ENCODE measurements around the gene NSUN4. TPM values are rescaled to one million over a fixed set of nuclear protein-coding genes. Genes with fewer than 3 reads are reported as not detected.

The NSUN4 gene
- total and polyA plus RNA-seq, 10 of the 15 experiments (the other 5 are each of a cell fraction or from before 2014, with no cell fraction given) = 22.1 to 80.2 (median 29.6) TPM

DNA sequence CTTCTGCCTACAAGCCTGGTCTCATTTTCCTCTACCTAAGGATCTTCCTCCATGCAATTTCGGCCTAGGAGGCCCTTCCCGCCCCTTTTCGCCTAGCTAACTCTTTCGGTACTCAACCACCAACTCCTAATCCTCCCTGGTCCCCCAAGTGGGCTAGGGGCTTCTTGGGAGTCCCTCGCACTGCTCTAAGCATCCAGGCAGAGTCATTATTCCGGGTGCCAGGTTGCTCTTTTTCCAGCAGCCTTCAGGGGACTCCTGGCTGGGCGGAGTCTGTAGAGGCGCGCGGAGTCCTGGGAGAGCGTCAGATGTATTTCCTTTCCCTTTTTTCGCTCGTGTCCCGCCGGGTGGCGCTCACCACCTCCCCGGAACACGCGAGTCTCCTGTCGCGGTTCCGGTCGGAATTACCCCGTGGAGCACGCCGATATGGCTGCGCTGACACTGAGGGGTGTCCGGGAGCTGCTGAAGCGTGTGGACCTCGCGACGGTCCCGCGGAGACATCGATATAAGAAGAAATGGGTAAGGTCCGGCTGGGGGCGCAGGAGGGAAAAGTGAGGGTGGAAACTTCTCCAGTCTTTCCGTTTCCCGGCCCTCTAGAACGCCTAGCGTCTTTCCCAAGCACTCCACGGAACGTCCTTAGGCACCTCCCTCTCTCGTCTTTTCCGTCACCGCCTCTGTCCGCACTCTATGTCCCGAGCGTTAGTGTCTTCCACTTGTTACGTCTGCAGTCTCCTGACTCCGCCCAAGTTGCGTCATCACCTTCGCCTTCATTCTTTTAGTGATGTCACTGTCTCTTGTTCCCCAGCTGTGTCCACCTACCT, at the start of gene NSUN4 (continued):
- TF ChIP-seq ZBTB40 (IDR thresholded peaks at IDR 0.05; ENCODE audit: borderline replicate concordance) = peak; percentile 88
- no peak for TF ChIP-seq SREBF1 (IDR thresholded peaks at IDR 0.05; ENCODE audit: low read length)
- TF ChIP-seq IRF4 (IDR thresholded peaks at IDR 0.05; ENCODE audit: low read depth, low read length) = no peak
- peak in 1 of 2 experiments; percentile 60; a peak in 1 of 4 replicates for TF ChIP-seq SRF (IDR thresholded peaks at IDR 0.05; ENCODE audit: low read depth in 2 of 2, low read length in 2 of 2)

- SMC1A ChIA-PET (ENCODE audit: uncharacterized antibody, unreplicated experiment) = no interaction called here
- Histone ChIP-seq H3K36me3 (ENCODE audit: control insufficient read depth in 2 of 2, insufficient read depth in 2 of 2, low read length in 1 of 2) (peaks cover 6 to 33% of the 10 kb centered on the region in 2 experiments), H3K4me1 (ENCODE audit: control insufficient read depth, insufficient read depth, low read length) (no peaks in the 10 kb centered on the region), H3K4me2 (ENCODE audit: control insufficient read depth, insufficient read depth) (no peak overlapping the region), H3K79me2 (ENCODE audit: control insufficient read depth, insufficient read depth, low read length) (peaks cover 16% of the 10 kb centered on the region), H4K20me1 (ENCODE audit: control insufficient read depth, insufficient read depth) (no peaks in the 10 kb centered on the region), H3K27me3 (replicated peaks in 1 of 2; ENCODE audit: control insufficient read depth in 2 of 2, insufficient read depth in 2 of 2, low read length in 1 of 2) (no peaks in the 10 kb centered on the region), H2AFZ (ENCODE audit: control insufficient read depth, low read depth, low read length) (no peak overlapping the region), H3K9ac (ENCODE audit: control insufficient read depth, insufficient read depth, low read length) (no peak overlapping the region), H3K9me3 (replicated peaks; ENCODE audit: control insufficient read depth, insufficient read depth, low read length) (no peaks in the 10 kb centered on the region), H3K4me3 (no peak overlapping the region), H3K27ac (ENCODE audit: control insufficient read depth, insufficient read depth) (no peak overlapping the region)
- FAIRE-seq (no peak), ATAC-seq (no peak), DNase-seq (ENCODE audit: low read depth, low spot score) (no peak)
- intact Hi-C loops (cut with micrococcal nuclease; ENCODE audit: unreplicated experiment) = no loop called here
- POLR2A ChIA-PET = interaction anchor here (0.6 to 1.8 kb wide), 2 partner anchors 9 to 10 kb away, joined by 5 to 12 read pairs; no protein-coding TSS in a partner anchor
- CTCF ChIA-PET = interaction anchor here (1.0 to 6.2 kb wide), 4 partner anchors 38 to 72 kb away, joined by 3 to 49 read pairs (median 4); no protein-coding TSS in a partner anchor
- no TSS peak for BruUV-seq (replicated peaks)
- WGBS (ENCODE audit: insufficient coverage, insufficient replicate concordance, low lambda C conversion rate, missing lambda C conversion rate) = 100% methylated on average over 2 of the region's 2 CpGs
- in situ Hi-C loops (cut with MboI) = no loop called here
- RAD21 ChIA-PET (ENCODE audit: unreplicated experiment) = interaction anchor here (1.4 kb wide), 1 partner anchor 52 kb away, joined by 4 read pairs; no protein-coding TSS in a partner anchor
- TF ChIP-seq ZSCAN29 (IDR thresholded peaks at IDR 0.05) = no peak
- no peak for TF ChIP-seq GATAD2B (conservative IDR thresholded peaks at IDR 0.05; ENCODE audit: low read depth)
- no peak for TF ChIP-seq ETV6 (conservative IDR thresholded peaks at IDR 0.05 in 1 of 2, IDR thresholded peaks at IDR 0.05 in 1 of 2; ENCODE audit: borderline replicate concordance in 1 of 2, low read depth in 1 of 2)
- no peak for TF ChIP-seq ZNF207 (IDR thresholded peaks at IDR 0.05; ENCODE audit: borderline replicate concordance)
- no peak for TF ChIP-seq ZNF217 (IDR thresholded peaks at IDR 0.05)
- TF ChIP-seq IKZF1 (conservative IDR thresholded peaks at IDR 0.05) = no peak
- no peak for TF ChIP-seq JUND (IDR thresholded peaks at IDR 0.05; ENCODE audit: low read depth, low read length)
- TF ChIP-seq EZH2 (IDR thresholded peaks at IDR 0.05; ENCODE audit: borderline replicate concordance, control insufficient read depth, low read depth, low read length) = no peak
- TF ChIP-seq BCL11A (IDR thresholded peaks at IDR 0.05; ENCODE audit: low read depth, low read length) = no peak
- TF ChIP-seq RUNX3 (IDR thresholded peaks at IDR 0.05; ENCODE audit: low read length) = no peak
- no peak for TF ChIP-seq NR2F1 (conservative IDR thresholded peaks at IDR 0.05)
- TF ChIP-seq YY1 (IDR thresholded peaks at IDR 0.05; ENCODE audit: low read depth, low read length) = no peak
- no peak for TF ChIP-seq HCFC1 (IDR thresholded peaks at IDR 0.05; ENCODE audit: low read length)
- TF ChIP-seq RELA (IDR thresholded peaks at IDR 0.05; ENCODE audit: borderline replicate concordance, partially characterized antibody) = no peak
- no peak for TF ChIP-seq ATF7 (IDR thresholded peaks at IDR 0.05; ENCODE audit: low read depth)
- TF ChIP-seq SUPT20H (IDR thresholded peaks at IDR 0.05; ENCODE audit: borderline replicate concordance, control insufficient read depth, low read depth, low read length) = no peak
- no peak for TF ChIP-seq TCF12 (IDR thresholded peaks at IDR 0.05; ENCODE audit: low read depth, low read length)
Observed at GRCh38 chr1:46295306-46295705, 45.3 kb upstream of the NSUN4 start.

Measured in GM12878 (cell line).